WTC11 (cell line): ENCODE data around the gene COLEC12. TPM values are rescaled to one million over a fixed set of nuclear protein-coding genes. Genes with fewer than 3 reads are reported as not detected.

ENCODE experiments used
- ATAC-seq: fragments of 200-7000 bp; cut with Tn5 transposase; 2 replicates; pipeline ENCODE4 v1.10.0; 2021; ENCODE audit warnings: mild to moderate bottlenecking, moderate library complexity
- CTCF ChIA-PET: fragments of 300-600 bp; sonication (Branson Sonifier 250); formaldehyde crosslinking; loops from one replicate; lab custom pipeline; 2021; ENCODE audit warnings: antibody characterized with exemption; lab: Charles Lee
- POLR2A ChIA-PET: fragments of 350-600 bp; sonication (Branson Sonifier 250); formaldehyde crosslinking; loops from one replicate; lab custom pipeline; 2021; ENCODE audit warnings: antibody characterized with exemption; lab: Charles Lee
- DNase-seq: peaks from one replicate; pipeline ENCODE4 v3.0.0; 2021; ENCODE audit warnings: low spot score
- H3K27ac Mint-ChIP-seq: 2 replicates; pipeline ENCODE4 v1.8.0; 2021; ENCODE audit warnings: mixed read lengths
- H3K27me3 Mint-ChIP-seq: 2 replicates; pipeline ENCODE4 v1.8.0; 2021; ENCODE audit warnings: low read depth, mild to moderate bottlenecking, moderate library complexity, mixed read lengths
- H3K36me3 Mint-ChIP-seq: 2 replicates; pipeline ENCODE4 v1.8.0; 2021; ENCODE audit warnings: mixed read lengths
- H3K4me1 Mint-ChIP-seq: 2 replicates; pipeline ENCODE4 v1.8.0; 2022; ENCODE audit warnings: mixed read lengths
- H3K4me3 Mint-ChIP-seq: 2 replicates; pipeline ENCODE4 v1.8.0; 2021; ENCODE audit warnings: mild to moderate bottlenecking, moderate library complexity, mixed read lengths
- H3K9me3 Mint-ChIP-seq: 2 replicates; pipeline ENCODE4 v1.8.0; 2021; ENCODE audit warnings: mixed read lengths
- GABPB1 ChIP-seq: sonication (generic); formaldehyde crosslinking; IDR thresholded peaks from 2 replicates; pipeline ENCODE4 v1.8.1; 2023; ENCODE audit warnings: mild to moderate bottlenecking, missing genetic modification reagents
- NFATC4 ChIP-seq: fragments of 250-450 bp; sonication (Bioruptor Pico); IDR thresholded peaks from 2 replicates; pipeline ENCODE4 v1.9.0; 2021; ENCODE audit warnings: mild to moderate bottlenecking
- OVOL2 ChIP-seq: fragments of 250-450 bp; sonication (Bioruptor Pico); IDR thresholded peaks from 2 replicates; pipeline ENCODE4 v1.9.0; 2021; ENCODE audit warnings: mild to moderate bottlenecking, borderline replicate concordance
- PRRX2 ChIP-seq: fragments of 250-450 bp; sonication (Bioruptor Pico); IDR thresholded peaks from 2 replicates; pipeline ENCODE4 v1.8.0; 2021; ENCODE audit warnings: mild to moderate bottlenecking
- SP1 ChIP-seq: sonication (generic); formaldehyde crosslinking; conservative IDR thresholded peaks from 2 replicates; pipeline ENCODE4 v1.8.1; 2022; ENCODE audit warnings: missing genetic modification reagents
- TCF7 ChIP-seq: sonication (generic); formaldehyde crosslinking; IDR thresholded peaks from 2 replicates; pipeline ENCODE4 v1.8.0; 2022; ENCODE audit warnings: mild to moderate bottlenecking, low read depth, missing genetic modification reagents, moderate library complexity
- ZNF138 ChIP-seq: sonication (generic); formaldehyde crosslinking; conservative IDR thresholded peaks from 2 replicates; pipeline ENCODE4 v1.8.1; 2022; ENCODE audit warnings: mild to moderate bottlenecking, moderate library complexity, missing genetic modification reagents
- ZNF423 ChIP-seq: fragments of 250-450 bp; sonication (Bioruptor Pico); IDR thresholded peaks from 2 replicates; pipeline ENCODE4 v2.1.2; 2022; ENCODE audit warnings: mild to moderate bottlenecking, moderate library complexity
- total RNA-seq: library from RNA; stranded (reverse); gene quantifications from 3 replicates; pipeline ENCODE4 v1.2.3, GENCODE V29; 2021
- TF ChIP-seq, protein P1 (sequence below): fragments of 200-600 bp; IDR thresholded peaks from 2 replicates; pipeline ENCODE4 v1.8.0; 2022; ENCODE audit warnings: antibody characterized with exemption
- TF ChIP-seq, protein P2 (sequence below): sonication (generic); formaldehyde crosslinking; IDR thresholded peaks from 2 replicates; pipeline ENCODE4 v1.8.0; 2022; ENCODE audit warnings: missing genetic modification reagents
- TF ChIP-seq, protein P3 (sequence below): fragments of 250-450 bp; sonication (Bioruptor Pico); IDR thresholded peaks from 2 replicates; pipeline ENCODE4 v1.8.0; 2021; ENCODE audit warnings: mild to moderate bottlenecking
- TF ChIP-seq, protein P4 (sequence below): sonication (generic); formaldehyde crosslinking; IDR thresholded peaks from 2 replicates; pipeline ENCODE4 v1.8.1; 2023; ENCODE audit warnings: mild to moderate bottlenecking, moderate library complexity, missing genetic modification reagents
- TF ChIP-seq, protein P5 (sequence below): sonication (generic); formaldehyde crosslinking; IDR thresholded peaks from 2 replicates; pipeline ENCODE4 v1.8.1; 2023; ENCODE audit warnings: mild to moderate bottlenecking, missing genetic modification reagents
- TF ChIP-seq, protein P6 (sequence below): fragments of 250-450 bp; sonication (Bioruptor Pico); IDR thresholded peaks from 2 replicates; pipeline ENCODE4 v1.9.0; 2021; ENCODE audit warnings: moderate library complexity, mild to moderate bottlenecking, inconsistent platforms, borderline replicate concordance
- TF ChIP-seq, protein P7 (sequence below): fragments of 250-450 bp; sonication (Bioruptor Pico); IDR thresholded peaks from 2 replicates; pipeline ENCODE4 v1.9.0; 2021; ENCODE audit warnings: mild to moderate bottlenecking, borderline replicate concordance

Gene COLEC12
- total RNA-seq, 1 experiment from 2014 or later, result 0.48 TPM

DNA sequence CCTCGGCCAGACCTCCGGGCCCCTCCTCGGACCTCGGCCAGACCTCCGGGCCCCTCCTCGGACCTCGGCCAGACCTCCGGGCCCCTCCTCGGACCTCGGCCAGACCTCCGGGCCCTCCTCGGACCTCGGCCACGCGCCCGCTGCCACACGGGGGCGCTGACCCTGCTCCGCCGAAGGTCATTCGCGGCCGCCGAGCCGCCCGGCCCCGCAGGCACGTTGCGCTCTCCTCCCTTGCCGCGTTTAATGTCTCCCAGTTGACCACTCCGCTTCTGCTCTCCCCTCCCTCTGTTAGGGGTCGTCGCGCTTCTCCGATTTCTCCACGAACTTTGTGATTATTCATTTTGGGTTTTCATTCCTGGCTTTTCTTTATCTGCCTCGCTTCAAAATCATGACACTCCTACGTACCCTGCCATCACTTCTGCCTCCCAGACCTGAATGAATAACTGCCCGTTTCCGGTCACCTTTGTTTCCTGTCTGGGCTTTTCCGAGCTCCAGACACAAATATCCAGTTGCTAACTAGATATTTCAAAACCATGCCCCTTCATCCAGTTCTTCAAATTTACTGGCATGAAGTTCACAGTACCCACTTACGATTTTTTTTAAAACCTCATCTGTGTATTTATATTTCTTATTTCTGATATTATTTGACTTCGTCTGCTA lies 14.8 kb upstream of the COLEC12 start (continued):
- TF ChIP-seq, protein P1, sequence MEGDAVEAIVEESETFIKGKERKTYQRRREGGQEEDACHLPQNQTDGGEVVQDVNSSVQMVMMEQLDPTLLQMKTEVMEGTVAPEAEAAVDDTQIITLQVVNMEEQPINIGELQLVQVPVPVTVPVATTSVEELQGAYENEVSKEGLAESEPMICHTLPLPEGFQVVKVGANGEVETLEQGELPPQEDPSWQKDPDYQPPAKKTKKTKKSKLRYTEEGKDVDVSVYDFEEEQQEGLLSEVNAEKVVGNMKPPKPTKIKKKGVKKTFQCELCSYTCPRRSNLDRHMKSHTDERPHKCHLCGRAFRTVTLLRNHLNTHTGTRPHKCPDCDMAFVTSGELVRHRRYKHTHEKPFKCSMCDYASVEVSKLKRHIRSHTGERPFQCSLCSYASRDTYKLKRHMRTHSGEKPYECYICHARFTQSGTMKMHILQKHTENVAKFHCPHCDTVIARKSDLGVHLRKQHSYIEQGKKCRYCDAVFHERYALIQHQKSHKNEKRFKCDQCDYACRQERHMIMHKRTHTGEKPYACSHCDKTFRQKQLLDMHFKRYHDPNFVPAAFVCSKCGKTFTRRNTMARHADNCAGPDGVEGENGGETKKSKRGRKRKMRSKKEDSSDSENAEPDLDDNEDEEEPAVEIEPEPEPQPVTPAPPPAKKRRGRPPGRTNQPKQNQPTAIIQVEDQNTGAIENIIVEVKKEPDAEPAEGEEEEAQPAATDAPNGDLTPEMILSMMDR, result no peak
- no peak for TF ChIP-seq PRRX2 (CRISPR knock-in tag)
- TF ChIP-seq OVOL2 (CRISPR knock-in tag), result no peak

DNA sequence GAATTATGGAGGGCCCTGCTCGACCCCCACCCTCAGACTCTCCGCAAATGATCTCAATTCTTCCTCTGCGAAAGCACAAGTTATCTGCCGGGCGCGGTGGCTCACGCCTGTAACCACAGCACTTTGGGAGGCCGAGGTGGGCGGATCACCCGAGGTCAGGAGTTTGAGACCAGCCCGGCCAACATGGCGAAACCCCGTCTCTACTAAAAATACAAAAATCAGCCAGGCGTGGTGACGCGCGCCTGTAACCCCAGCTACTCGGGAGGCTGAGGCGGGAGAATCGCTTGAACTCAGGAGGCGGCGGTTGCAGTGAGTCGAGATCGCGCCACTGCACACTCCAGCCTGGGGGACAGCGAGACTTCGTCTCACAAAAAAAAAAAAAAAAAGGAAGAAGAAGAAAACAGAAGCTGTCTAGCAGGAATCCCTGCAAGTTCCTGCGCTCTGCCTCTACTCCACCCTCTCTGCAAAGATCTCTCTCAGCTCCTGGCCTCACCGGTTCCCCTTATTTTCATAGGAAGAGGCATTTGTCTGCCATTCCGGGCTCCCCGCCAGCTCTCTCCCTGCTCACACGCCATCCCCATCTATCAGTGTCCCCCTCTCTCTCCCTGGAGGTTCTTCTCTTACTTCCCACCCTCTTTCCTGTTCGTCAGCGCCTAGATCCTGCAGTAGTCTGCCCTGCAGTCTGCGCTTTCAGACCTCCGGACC lies 13.5 kb upstream of the COLEC12 start:
- ATAC-seq (no peak), DNase-seq (no peak)
- CTCF ChIA-PET, result interaction anchor here (0.7 kb wide), 1 partner anchor 75 kb away, joined by 3 read pairs; no protein-coding TSS in a partner anchor
- H3K4me1 Mint-ChIP-seq, result peaks cover 19% of the 10 kb centered on the region
- peaks cover 29% of the 10 kb centered on the region for H3K9me3 Mint-ChIP-seq
- POLR2A ChIA-PET, result no interaction called here
- peaks cover 28% of the 10 kb centered on the region for H3K36me3 Mint-ChIP-seq
- peaks cover 8% of the 10 kb centered on the region for H3K27me3 Mint-ChIP-seq
- no peak overlapping the region for H3K4me3 Mint-ChIP-seq
- TF ChIP-seq, protein P2, sequence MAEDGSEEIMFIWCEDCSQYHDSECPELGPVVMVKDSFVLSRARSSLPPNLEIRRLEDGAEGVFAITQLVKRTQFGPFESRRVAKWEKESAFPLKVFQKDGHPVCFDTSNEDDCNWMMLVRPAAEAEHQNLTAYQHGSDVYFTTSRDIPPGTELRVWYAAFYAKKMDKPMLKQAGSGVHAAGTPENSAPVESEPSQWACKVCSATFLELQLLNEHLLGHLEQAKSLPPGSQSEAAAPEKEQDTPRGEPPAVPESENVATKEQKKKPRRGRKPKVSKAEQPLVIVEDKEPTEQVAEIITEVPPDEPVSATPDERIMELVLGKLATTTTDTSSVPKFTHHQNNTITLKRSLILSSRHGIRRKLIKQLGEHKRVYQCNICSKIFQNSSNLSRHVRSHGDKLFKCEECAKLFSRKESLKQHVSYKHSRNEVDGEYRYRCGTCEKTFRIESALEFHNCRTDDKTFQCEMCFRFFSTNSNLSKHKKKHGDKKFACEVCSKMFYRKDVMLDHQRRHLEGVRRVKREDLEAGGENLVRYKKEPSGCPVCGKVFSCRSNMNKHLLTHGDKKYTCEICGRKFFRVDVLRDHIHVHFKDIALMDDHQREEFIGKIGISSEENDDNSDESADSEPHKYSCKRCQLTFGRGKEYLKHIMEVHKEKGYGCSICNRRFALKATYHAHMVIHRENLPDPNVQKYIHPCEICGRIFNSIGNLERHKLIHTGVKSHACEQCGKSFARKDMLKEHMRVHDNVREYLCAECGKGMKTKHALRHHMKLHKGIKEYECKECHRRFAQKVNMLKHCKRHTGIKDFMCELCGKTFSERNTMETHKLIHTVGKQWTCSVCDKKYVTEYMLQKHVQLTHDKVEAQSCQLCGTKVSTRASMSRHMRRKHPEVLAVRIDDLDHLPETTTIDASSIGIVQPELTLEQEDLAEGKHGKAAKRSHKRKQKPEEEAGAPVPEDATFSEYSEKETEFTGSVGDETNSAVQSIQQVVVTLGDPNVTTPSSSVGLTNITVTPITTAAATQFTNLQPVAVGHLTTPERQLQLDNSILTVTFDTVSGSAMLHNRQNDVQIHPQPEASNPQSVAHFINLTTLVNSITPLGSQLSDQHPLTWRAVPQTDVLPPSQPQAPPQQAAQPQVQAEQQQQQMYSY, result no peak
- TF ChIP-seq ZNF138 (CRISPR knock-in tag) (no peak), NFATC4 (CRISPR knock-in tag) (no peak), SP1 (CRISPR knock-in tag) (no peak), ZNF423 (CRISPR knock-in tag) (no peak)
- TF ChIP-seq, protein P3, sequence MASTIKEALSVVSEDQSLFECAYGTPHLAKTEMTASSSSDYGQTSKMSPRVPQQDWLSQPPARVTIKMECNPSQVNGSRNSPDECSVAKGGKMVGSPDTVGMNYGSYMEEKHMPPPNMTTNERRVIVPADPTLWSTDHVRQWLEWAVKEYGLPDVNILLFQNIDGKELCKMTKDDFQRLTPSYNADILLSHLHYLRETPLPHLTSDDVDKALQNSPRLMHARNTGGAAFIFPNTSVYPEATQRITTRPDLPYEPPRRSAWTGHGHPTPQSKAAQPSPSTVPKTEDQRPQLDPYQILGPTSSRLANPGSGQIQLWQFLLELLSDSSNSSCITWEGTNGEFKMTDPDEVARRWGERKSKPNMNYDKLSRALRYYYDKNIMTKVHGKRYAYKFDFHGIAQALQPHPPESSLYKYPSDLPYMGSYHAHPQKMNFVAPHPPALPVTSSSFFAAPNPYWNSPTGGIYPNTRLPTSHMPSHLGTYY, result no peak
- H3K27ac Mint-ChIP-seq, result no peak overlapping the region

DNA sequence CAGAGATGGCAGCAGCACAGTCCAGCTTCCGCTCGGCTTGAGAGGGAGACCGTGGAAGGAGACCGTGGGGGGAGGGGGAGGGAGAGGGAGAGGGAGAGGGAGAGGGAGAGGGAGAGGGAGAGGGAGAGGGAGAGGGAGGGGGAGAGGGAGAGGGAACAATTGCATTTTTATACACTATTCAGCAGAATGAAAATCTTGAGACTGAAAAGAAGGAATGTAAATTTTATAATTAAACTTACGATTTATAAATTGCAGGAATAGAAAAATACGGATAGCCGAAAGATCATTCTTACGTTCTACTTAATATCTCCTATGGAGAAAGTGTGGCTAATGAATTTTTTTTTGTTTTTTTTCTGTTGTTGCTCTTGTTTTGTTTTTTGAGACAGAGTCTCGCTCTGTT lies 12.5 kb upstream of the COLEC12 start:
- peaks cover 8% of the 10 kb centered on the region for H3K27me3 Mint-ChIP-seq
- H3K27ac Mint-ChIP-seq, result no peak overlapping the region
- peaks cover 11% of the 10 kb centered on the region for H3K4me1 Mint-ChIP-seq
- TF ChIP-seq, protein P4, sequence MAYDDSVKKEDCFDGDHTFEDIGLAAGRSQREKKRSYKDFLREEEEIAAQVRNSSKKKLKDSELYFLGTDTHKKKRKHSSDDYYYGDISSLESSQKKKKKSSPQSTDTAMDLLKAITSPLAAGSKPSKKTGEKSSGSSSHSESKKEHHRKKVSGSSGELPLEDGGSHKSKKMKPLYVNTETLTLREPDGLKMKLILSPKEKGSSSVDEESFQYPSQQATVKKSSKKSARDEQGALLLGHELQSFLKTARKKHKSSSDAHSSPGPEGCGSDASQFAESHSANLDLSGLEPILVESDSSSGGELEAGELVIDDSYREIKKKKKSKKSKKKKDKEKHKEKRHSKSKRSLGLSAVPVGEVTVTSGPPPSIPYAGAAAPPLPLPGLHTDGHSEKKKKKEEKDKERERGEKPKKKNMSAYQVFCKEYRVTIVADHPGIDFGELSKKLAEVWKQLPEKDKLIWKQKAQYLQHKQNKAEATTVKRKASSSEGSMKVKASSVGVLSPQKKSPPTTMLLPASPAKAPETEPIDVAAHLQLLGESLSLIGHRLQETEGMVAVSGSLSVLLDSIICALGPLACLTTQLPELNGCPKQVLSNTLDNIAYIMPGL, result no peak
- TF ChIP-seq, protein P5, sequence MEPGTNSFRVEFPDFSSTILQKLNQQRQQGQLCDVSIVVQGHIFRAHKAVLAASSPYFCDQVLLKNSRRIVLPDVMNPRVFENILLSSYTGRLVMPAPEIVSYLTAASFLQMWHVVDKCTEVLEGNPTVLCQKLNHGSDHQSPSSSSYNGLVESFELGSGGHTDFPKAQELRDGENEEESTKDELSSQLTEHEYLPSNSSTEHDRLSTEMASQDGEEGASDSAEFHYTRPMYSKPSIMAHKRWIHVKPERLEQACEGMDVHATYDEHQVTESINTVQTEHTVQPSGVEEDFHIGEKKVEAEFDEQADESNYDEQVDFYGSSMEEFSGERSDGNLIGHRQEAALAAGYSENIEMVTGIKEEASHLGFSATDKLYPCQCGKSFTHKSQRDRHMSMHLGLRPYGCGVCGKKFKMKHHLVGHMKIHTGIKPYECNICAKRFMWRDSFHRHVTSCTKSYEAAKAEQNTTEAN (CRISPR knock-in tag), result no peak
- TF ChIP-seq, protein P6, sequence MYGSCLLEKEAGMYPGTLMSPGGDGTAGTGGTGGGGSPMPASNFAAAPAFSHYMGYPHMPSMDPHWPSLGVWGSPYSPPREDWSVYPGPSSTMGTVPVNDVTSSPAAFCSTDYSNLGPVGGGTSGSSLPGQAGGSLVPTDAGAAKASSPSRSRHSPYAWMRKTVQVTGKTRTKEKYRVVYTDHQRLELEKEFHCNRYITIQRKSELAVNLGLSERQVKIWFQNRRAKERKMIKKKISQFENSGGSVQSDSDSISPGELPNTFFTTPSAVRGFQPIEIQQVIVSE (CRISPR knock-in tag), result no peak
- no peak for TF ChIP-seq TCF7 (CRISPR knock-in tag)
- TF ChIP-seq GABPB1 (CRISPR knock-in tag), result no peak
- TF ChIP-seq, protein P7, sequence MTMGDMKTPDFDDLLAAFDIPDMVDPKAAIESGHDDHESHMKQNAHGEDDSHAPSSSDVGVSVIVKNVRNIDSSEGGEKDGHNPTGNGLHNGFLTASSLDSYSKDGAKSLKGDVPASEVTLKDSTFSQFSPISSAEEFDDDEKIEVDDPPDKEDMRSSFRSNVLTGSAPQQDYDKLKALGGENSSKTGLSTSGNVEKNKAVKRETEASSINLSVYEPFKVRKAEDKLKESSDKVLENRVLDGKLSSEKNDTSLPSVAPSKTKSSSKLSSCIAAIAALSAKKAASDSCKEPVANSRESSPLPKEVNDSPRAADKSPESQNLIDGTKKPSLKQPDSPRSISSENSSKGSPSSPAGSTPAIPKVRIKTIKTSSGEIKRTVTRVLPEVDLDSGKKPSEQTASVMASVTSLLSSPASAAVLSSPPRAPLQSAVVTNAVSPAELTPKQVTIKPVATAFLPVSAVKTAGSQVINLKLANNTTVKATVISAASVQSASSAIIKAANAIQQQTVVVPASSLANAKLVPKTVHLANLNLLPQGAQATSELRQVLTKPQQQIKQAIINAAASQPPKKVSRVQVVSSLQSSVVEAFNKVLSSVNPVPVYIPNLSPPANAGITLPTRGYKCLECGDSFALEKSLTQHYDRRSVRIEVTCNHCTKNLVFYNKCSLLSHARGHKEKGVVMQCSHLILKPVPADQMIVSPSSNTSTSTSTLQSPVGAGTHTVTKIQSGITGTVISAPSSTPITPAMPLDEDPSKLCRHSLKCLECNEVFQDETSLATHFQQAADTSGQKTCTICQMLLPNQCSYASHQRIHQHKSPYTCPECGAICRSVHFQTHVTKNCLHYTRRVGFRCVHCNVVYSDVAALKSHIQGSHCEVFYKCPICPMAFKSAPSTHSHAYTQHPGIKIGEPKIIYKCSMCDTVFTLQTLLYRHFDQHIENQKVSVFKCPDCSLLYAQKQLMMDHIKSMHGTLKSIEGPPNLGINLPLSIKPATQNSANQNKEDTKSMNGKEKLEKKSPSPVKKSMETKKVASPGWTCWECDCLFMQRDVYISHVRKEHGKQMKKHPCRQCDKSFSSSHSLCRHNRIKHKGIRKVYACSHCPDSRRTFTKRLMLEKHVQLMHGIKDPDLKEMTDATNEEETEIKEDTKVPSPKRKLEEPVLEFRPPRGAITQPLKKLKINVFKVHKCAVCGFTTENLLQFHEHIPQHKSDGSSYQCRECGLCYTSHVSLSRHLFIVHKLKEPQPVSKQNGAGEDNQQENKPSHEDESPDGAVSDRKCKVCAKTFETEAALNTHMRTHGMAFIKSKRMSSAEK, result no peak
- H3K4me3 Mint-ChIP-seq, result no peak overlapping the region
- ChIA-PET POLR2A (no interaction called here), CTCF (no interaction called here)
- ATAC-seq (no peak), DNase-seq (no peak)
- H3K36me3 Mint-ChIP-seq, result peaks cover 28% of the 10 kb centered on the region
- H3K9me3 Mint-ChIP-seq, result peaks cover 24% of the 10 kb centered on the region
